GM12873 (cell line): ENCODE data around the gene MED13L.

ENCODE experiments used
- TF ChIP-seq, protein P1 (sequence below): IDR thresholded peaks from 2 replicates; pipeline ENCODE4 v1.5.1; 2012; ENCODE audit warnings: low read depth, mild to moderate bottlenecking, moderate library complexity, low read length, control low read depth; ENCODE audit not compliant: insufficient read depth; ENCODE audit errors: missing control alignments

Gene MED13L

DNA sequence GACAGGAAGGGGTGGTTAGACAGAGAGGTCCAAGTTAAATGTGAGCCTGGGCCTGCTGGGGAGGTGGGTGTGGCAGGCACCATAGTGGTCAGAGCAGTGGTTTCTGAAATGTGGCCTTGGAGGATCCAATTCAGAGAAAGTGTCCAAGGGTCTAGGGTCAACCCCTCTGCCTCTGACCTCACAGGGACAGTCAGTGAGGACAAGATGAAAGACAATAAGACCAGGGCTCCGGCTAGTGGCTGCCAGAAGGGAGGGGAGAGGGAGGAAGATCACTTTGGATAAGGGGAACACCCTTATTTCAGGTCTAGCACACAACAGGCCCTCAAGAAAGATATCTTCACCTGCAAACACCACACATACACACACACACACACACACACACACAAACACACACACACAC, 335.1 kb downstream of the MED13L start:
- TF ChIP-seq, protein P1, sequence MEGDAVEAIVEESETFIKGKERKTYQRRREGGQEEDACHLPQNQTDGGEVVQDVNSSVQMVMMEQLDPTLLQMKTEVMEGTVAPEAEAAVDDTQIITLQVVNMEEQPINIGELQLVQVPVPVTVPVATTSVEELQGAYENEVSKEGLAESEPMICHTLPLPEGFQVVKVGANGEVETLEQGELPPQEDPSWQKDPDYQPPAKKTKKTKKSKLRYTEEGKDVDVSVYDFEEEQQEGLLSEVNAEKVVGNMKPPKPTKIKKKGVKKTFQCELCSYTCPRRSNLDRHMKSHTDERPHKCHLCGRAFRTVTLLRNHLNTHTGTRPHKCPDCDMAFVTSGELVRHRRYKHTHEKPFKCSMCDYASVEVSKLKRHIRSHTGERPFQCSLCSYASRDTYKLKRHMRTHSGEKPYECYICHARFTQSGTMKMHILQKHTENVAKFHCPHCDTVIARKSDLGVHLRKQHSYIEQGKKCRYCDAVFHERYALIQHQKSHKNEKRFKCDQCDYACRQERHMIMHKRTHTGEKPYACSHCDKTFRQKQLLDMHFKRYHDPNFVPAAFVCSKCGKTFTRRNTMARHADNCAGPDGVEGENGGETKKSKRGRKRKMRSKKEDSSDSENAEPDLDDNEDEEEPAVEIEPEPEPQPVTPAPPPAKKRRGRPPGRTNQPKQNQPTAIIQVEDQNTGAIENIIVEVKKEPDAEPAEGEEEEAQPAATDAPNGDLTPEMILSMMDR = no peak

DNA sequence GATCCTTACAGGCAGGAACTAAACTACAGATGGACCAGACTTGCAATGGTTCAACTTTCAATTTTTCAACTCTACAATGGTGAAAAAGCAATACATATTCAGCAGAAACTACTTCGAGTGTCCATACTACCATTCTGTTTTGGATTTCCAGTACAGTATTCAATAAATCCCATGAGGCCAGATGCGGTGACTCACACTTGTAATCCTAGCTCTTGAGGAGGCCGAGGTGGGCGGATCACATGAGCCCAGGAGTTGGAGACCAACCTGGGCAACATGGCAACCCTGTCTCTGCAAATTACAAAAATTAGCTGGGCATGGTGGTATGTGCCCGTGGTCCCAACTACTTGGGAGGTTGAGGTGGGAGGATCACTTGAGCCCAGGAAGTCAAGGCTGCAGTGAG, 336.1 kb downstream of the MED13L start:
- TF ChIP-seq, protein P1 = no peak

DNA sequence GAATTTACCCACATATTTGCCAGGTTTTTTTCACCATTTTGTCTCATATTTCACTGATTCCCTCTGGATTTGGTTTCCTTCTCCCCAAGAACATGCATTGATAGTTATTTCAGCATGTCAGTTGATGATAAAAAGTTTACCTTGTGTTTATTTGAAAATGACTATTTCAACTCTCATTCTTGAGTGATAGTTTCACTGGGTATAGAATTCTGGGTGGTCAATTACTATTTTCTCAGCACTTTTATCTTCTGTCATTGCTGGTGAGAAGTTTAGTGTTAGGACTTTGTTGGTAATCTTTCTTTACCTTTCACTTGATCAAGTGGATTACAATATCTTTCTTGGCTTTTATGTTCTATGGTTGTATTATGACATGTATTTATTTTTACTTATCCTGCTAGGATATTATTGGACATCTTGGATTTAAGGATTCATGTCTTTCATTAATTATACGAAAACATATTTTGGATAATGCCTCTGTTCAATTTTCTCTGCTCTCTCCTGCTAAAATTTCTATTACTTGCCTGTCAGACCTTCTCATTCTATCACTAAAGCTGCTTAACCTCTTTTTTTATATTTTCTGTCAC, 338.6 kb downstream of the MED13L start:
- TF ChIP-seq, protein P1 = no peak

DNA sequence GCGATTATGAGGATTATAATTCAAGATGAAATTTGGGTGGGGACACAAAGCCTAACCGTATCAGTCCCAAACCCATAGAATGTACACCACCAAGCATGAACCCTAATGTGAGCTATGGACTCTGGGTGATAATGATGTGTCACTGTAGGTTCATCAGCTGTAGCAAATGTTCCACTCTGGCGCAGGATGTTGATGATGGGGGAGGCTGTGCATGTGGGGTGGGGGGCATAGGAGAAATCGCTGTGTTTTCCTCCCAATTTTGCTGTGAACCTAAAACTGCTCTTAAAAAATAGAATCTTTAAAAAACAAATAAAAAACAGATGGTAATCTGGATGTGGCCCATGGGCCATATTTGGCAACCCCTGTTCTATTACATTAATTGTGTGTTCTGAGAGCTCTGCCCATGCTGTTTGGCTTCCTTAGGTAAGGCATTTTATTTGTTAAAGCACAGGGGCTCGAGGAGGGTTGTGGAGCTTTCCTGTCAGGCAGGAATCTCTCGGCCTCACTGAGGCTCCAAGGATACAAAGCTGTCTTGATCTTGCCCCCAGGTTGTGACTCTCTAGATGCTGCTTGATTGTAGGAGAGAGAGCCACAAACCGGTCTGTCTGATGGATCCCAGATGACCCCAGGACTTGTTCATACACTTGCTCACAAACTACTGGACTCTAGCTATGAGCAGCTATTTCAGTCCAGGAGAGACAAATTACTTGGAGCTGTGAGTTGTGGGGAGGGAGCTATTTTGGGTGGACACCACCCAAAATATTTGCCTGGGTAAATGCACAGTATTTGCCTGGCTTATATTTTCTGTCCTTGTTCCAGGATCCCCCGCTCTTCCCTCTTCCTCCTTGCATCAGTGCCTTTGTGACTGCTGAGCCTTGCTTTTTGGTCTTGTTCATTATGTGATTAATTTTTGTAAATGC, 340.2 kb downstream of the MED13L start:
- TF ChIP-seq, protein P1 = no peak

- TF ChIP-seq, protein P1 = no peak
Observed at GRCh38 chr12:115934877-115935276, 342.6 kb downstream of the MED13L start.

DNA sequence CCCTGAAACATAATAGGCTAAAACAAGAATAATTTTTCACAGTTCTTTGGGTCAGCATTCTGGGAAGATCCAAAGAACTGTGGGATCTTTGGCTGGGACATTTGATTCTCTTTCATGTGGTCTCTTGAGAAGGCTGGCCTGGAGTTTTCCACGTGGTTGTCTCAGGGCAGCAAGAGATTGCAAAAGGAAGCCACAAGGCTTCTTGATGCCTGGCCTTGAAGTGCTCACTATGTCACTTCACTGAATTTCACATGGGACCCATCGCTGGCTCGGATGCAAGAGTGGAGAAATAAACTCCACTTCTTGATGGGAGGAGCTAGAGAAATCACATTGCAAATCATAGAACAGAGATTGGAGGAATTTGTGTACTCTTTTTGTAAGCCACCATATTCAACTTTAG, 343.4 kb downstream of the MED13L start:
- TF ChIP-seq, protein P1 = no peak

DNA sequence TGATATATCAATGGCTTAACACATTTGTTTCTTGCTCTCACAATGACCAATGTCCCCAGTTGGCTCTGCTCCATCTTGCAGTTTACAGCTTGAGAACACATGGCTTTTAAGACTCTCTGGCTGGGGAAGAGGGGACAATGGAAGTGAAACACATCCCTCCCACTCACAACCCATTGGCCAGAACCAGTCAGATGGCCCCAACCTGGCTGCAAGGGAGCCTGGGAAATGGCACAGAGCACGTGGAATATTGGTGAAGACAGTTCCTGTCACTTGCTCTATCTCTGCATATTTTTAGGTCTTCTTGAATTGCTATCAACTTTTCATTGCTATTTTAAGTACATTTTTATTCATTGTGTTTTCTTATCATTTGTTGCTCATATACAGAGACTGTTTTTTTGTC, 345.4 kb downstream of the MED13L start:
- TF ChIP-seq, protein P1 = no peak
